ENCODE results near the gene JAK2. TPM values are rescaled to one million over a fixed set of nuclear protein-coding genes. Genes with fewer than 3 reads are reported as not detected.

JAK2 gene
- total and polyA plus RNA-seq, 10 of the 15 experiments (the other 5 are each of a cell fraction or from before 2014, with no cell fraction given): 4.1 to 22.9 (median 13.7) TPM

- TF ChIP-seq CEBPB (IDR thresholded peaks at IDR 0.05; ENCODE audit: borderline replicate concordance in 1 of 2, low read depth in 2 of 2, low read length in 2 of 2) (0 out of 4 replicates have a peak, but pooled peaks of 1 of the 2 experiments have one; percentile 53), BCL11A (IDR thresholded peaks at IDR 0.05; ENCODE audit: low read depth, low read length) (peak; percentile 59; the same call in 1 of the 2 replicates), CEBPZ (IDR thresholded peaks at IDR 0.05; ENCODE audit: low read depth, low read length) (no peak), POLR2AphosphoS2 (IDR thresholded peaks at IDR 0.05; ENCODE audit: low read depth, low read length) (no peak), NRF1 (conservative IDR thresholded peaks at IDR 0.05; ENCODE audit: low read depth, low read length) (no peak), CBX5 (IDR thresholded peaks at IDR 0.05; ENCODE audit: low read depth) (0 out of 2 replicates have a peak, but pooled peaks have one; percentile 27), NFXL1 (IDR thresholded peaks at IDR 0.05; ENCODE audit: borderline replicate concordance) (no peak), EZH2 (IDR thresholded peaks at IDR 0.05; ENCODE audit: borderline replicate concordance, control insufficient read depth, low read depth, low read length) (no peak), PAX5 (IDR thresholded peaks at IDR 0.05; ENCODE audit: borderline replicate concordance, low read depth, low read length) (no peak), FOS (IDR thresholded peaks at IDR 0.05; ENCODE audit: borderline replicate concordance, extremely low read depth, insufficient read length) (no peak), JUND (IDR thresholded peaks at IDR 0.05; ENCODE audit: low read depth, low read length) (no peak), MYC (IDR thresholded peaks at IDR 0.05; ENCODE audit: insufficient read depth, insufficient read length, insufficient replicate concordance, low read length, severe bottlenecking) (no peak), PAX8 (IDR thresholded peaks at IDR 0.05) (no peak), ZNF384 (IDR thresholded peaks at IDR 0.05; ENCODE audit: borderline replicate concordance, low read depth, low read length) (no peak), NR2F1 (conservative IDR thresholded peaks at IDR 0.05) (0 out of 2 replicates have a peak, but pooled peaks have one; percentile 24)
- TF ChIP-seq, protein P1, sequence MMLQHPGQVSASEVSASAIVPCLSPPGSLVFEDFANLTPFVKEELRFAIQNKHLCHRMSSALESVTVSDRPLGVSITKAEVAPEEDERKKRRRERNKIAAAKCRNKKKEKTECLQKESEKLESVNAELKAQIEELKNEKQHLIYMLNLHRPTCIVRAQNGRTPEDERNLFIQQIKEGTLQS (IDR thresholded peaks at IDR 0.05; ENCODE audit: borderline replicate concordance, extremely low read depth, low read depth, low read length): no peak
- TF ChIP-seq, protein P2, sequence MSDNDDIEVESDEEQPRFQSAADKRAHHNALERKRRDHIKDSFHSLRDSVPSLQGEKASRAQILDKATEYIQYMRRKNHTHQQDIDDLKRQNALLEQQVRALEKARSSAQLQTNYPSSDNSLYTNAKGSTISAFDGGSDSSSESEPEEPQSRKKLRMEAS (IDR thresholded peaks at IDR 0.05; ENCODE audit: low read depth, low read length): peak; percentile 31
- TF ChIP-seq, protein P3, sequence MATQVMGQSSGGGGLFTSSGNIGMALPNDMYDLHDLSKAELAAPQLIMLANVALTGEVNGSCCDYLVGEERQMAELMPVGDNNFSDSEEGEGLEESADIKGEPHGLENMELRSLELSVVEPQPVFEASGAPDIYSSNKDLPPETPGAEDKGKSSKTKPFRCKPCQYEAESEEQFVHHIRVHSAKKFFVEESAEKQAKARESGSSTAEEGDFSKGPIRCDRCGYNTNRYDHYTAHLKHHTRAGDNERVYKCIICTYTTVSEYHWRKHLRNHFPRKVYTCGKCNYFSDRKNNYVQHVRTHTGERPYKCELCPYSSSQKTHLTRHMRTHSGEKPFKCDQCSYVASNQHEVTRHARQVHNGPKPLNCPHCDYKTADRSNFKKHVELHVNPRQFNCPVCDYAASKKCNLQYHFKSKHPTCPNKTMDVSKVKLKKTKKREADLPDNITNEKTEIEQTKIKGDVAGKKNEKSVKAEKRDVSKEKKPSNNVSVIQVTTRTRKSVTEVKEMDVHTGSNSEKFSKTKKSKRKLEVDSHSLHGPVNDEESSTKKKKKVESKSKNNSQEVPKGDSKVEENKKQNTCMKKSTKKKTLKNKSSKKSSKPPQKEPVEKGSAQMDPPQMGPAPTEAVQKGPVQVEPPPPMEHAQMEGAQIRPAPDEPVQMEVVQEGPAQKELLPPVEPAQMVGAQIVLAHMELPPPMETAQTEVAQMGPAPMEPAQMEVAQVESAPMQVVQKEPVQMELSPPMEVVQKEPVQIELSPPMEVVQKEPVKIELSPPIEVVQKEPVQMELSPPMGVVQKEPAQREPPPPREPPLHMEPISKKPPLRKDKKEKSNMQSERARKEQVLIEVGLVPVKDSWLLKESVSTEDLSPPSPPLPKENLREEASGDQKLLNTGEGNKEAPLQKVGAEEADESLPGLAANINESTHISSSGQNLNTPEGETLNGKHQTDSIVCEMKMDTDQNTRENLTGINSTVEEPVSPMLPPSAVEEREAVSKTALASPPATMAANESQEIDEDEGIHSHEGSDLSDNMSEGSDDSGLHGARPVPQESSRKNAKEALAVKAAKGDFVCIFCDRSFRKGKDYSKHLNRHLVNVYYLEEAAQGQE (IDR thresholded peaks at IDR 0.05; ENCODE audit: low read depth, low read length): no peak
Measured at GRCh38 chr9:4970970-4971641, 14.0 kb upstream of the JAK2 start (continued).
